WTC11 (cell line): Measurements from ENCODE around the gene SRPX2. TPM values are rescaled to one million over a fixed set of nuclear protein-coding genes. Genes with fewer than 3 reads are reported as not detected.

Experiments used
- ATAC-seq: fragments of 200-7000 bp; cut with Tn5 transposase; 2 replicates; pipeline ENCODE4 v1.10.0; 2021; ENCODE audit warnings: mild to moderate bottlenecking, moderate library complexity
- CTCF ChIA-PET: fragments of 300-600 bp; sonication (Branson Sonifier 250); formaldehyde crosslinking; loops from one replicate; lab custom pipeline; 2021; ENCODE audit warnings: antibody characterized with exemption; lab: Charles Lee
- POLR2A ChIA-PET: fragments of 350-600 bp; sonication (Branson Sonifier 250); formaldehyde crosslinking; loops from one replicate; lab custom pipeline; 2021; ENCODE audit warnings: antibody characterized with exemption; lab: Charles Lee
- DNase-seq: peaks from one replicate; pipeline ENCODE4 v3.0.0; 2021; ENCODE audit warnings: low spot score
- H3K27ac Mint-ChIP-seq: 2 replicates; pipeline ENCODE4 v1.8.0; 2021; ENCODE audit warnings: mixed read lengths
- H3K27me3 Mint-ChIP-seq: 2 replicates; pipeline ENCODE4 v1.8.0; 2021; ENCODE audit warnings: low read depth, mild to moderate bottlenecking, moderate library complexity, mixed read lengths
- H3K36me3 Mint-ChIP-seq: 2 replicates; pipeline ENCODE4 v1.8.0; 2021; ENCODE audit warnings: mixed read lengths
- H3K4me1 Mint-ChIP-seq: 2 replicates; pipeline ENCODE4 v1.8.0; 2022; ENCODE audit warnings: mixed read lengths
- H3K4me3 Mint-ChIP-seq: 2 replicates; pipeline ENCODE4 v1.8.0; 2021; ENCODE audit warnings: mild to moderate bottlenecking, moderate library complexity, mixed read lengths
- H3K9me3 Mint-ChIP-seq: 2 replicates; pipeline ENCODE4 v1.8.0; 2021; ENCODE audit warnings: mixed read lengths
- ATF1 ChIP-seq: sonication (generic); formaldehyde crosslinking; IDR thresholded peaks from 2 replicates; pipeline ENCODE4 v1.8.1; 2023; ENCODE audit warnings: mild to moderate bottlenecking, moderate library complexity, missing genetic modification reagents
- CDX4 ChIP-seq: fragments of 250-450 bp; sonication (Bioruptor Pico); IDR thresholded peaks from 2 replicates; pipeline ENCODE4 v1.9.0; 2021; ENCODE audit warnings: moderate library complexity, mild to moderate bottlenecking, inconsistent platforms, borderline replicate concordance
- E2F1 ChIP-seq: sonication (generic); formaldehyde crosslinking; IDR thresholded peaks from 2 replicates; pipeline ENCODE4 v1.8.0; 2022; ENCODE audit warnings: mild to moderate bottlenecking, missing genetic modification reagents
- E2F5 ChIP-seq: sonication (generic); formaldehyde crosslinking; IDR thresholded peaks from 2 replicates; pipeline ENCODE4 v1.8.1; 2022; ENCODE audit warnings: mild to moderate bottlenecking, moderate library complexity, missing genetic modification reagents
- ETV6 ChIP-seq: sonication (generic); formaldehyde crosslinking; IDR thresholded peaks from 2 replicates; pipeline ENCODE4 v1.8.1; 2022; ENCODE audit warnings: mild to moderate bottlenecking, missing genetic modification reagents
- FOXP4 ChIP-seq: sonication (generic); formaldehyde crosslinking; IDR thresholded peaks from 2 replicates; pipeline ENCODE4 v1.8.0; 2022; ENCODE audit warnings: mild to moderate bottlenecking, missing genetic modification reagents
- HMGA2 ChIP-seq: fragments of 250-450 bp; sonication (Bioruptor Pico); IDR thresholded peaks from 2 replicates; pipeline ENCODE4 v1.4.0; 2021; ENCODE audit warnings: mild to moderate bottlenecking, moderate library complexity
- HMGXB4 ChIP-seq: sonication (generic); formaldehyde crosslinking; IDR thresholded peaks from 2 replicates; pipeline ENCODE4 v1.8.1; 2023; ENCODE audit warnings: mild to moderate bottlenecking, moderate library complexity, missing genetic modification reagents
- MYBL2 ChIP-seq: sonication (generic); formaldehyde crosslinking; IDR thresholded peaks from 2 replicates; pipeline ENCODE4 v1.8.1; 2023; ENCODE audit warnings: mild to moderate bottlenecking, moderate library complexity, missing genetic modification reagents
- NFE2L1 ChIP-seq: sonication (generic); formaldehyde crosslinking; IDR thresholded peaks from 2 replicates; pipeline ENCODE4 v1.8.1; 2023; ENCODE audit warnings: missing genetic modification reagents
- OVOL2 ChIP-seq: fragments of 250-450 bp; sonication (Bioruptor Pico); IDR thresholded peaks from 2 replicates; pipeline ENCODE4 v1.9.0; 2021; ENCODE audit warnings: mild to moderate bottlenecking, borderline replicate concordance
- RELA ChIP-seq: sonication (generic); formaldehyde crosslinking; IDR thresholded peaks from 2 replicates; pipeline ENCODE4 v1.8.1; 2022; ENCODE audit warnings: missing genetic modification reagents, mild to moderate bottlenecking, borderline replicate concordance
- SP1 ChIP-seq: sonication (generic); formaldehyde crosslinking; conservative IDR thresholded peaks from 2 replicates; pipeline ENCODE4 v1.8.1; 2022; ENCODE audit warnings: missing genetic modification reagents
- TCF7 ChIP-seq: sonication (generic); formaldehyde crosslinking; IDR thresholded peaks from 2 replicates; pipeline ENCODE4 v1.8.0; 2022; ENCODE audit warnings: mild to moderate bottlenecking, low read depth, missing genetic modification reagents, moderate library complexity
- ZNF281 ChIP-seq: sonication (generic); formaldehyde crosslinking; IDR thresholded peaks from 2 replicates; pipeline ENCODE4 v1.8.0; 2023; ENCODE audit warnings: mild to moderate bottlenecking, missing genetic modification reagents
- ZNF671 ChIP-seq: fragments of 250-450 bp; sonication (Bioruptor Pico); IDR thresholded peaks from 2 replicates; pipeline ENCODE4 v1.8.0; 2021; ENCODE audit warnings: mild to moderate bottlenecking
- ZSCAN18 ChIP-seq: fragments of 250-450 bp; sonication (Bioruptor Pico); IDR thresholded peaks from 2 replicates; pipeline ENCODE4 v2.1.2; 2022; ENCODE audit warnings: mild to moderate bottlenecking, moderate library complexity
- total RNA-seq: library from RNA; stranded (reverse); gene quantifications from 3 replicates; pipeline ENCODE4 v1.2.3, GENCODE V29; 2021

SRPX2 gene
- total RNA-seq, 1 experiment from 2014 or later = 0.24 TPM

GRCh38 chrX:100625985-100626491 lies 18.0 kb upstream of the SRPX2 start (continued):
- TF ChIP-seq FOXP4 (CRISPR knock-in tag) (no peak), RELA (CRISPR knock-in tag) (no peak)

- ChIA-PET POLR2A (interaction anchor here (0.5 kb wide), 1 partner anchor 20 kb away, joined by 3 read pairs; no protein-coding TSS in a partner anchor), CTCF (interaction anchor here (3.0 kb wide), 1 partner anchor 20 kb away, joined by 19 read pairs; no protein-coding TSS in a partner anchor)
- Mint-ChIP-seq H3K27me3 (no peaks in the 10 kb centered on the region), H3K27ac (no peak overlapping the region), H3K9me3 (no peaks in the 10 kb centered on the region), H3K36me3 (peaks cover 27% of the 10 kb centered on the region), H3K4me1 (peaks cover 23% of the 10 kb centered on the region), H3K4me3 (peak overlapping the region; percentile 97)
- DNase-seq (no peak), ATAC-seq (no peak)
- no peak for TF ChIP-seq ZNF671 (CRISPR knock-in tag)
- TF ChIP-seq E2F1 (CRISPR knock-in tag) = no peak
- TF ChIP-seq HMGXB4 (CRISPR knock-in tag) = no peak
- TF ChIP-seq CDX4 (CRISPR knock-in tag) = no peak
- TF ChIP-seq ZSCAN18 = no peak
- no peak for TF ChIP-seq MYBL2 (CRISPR knock-in tag)
- TF ChIP-seq OVOL2 (CRISPR knock-in tag) = no peak
- TF ChIP-seq HMGA2 (CRISPR knock-in tag) = no peak
Measured at GRCh38 chrX:100635040-100635439, 9.0 kb upstream of the SRPX2 start.

GRCh38 chrX:100635989-100636320 lies 8.0 kb upstream of the SRPX2 start:
- H3K36me3 Mint-ChIP-seq = peaks cover 18% of the 10 kb centered on the region
- H3K4me1 Mint-ChIP-seq = peaks cover 23% of the 10 kb centered on the region
- no peaks in the 10 kb centered on the region for H3K9me3 Mint-ChIP-seq
- H3K27ac Mint-ChIP-seq = peak overlapping the region; percentile 99
- H3K4me3 Mint-ChIP-seq = peak overlapping the region; percentile 97
- peak; percentile 27; the same call in 1 of the 2 replicates for ATAC-seq
- no peaks in the 10 kb centered on the region for H3K27me3 Mint-ChIP-seq
- ChIA-PET CTCF (interaction anchor here (0.8 to 3.0 kb wide), 11 partner anchors 9 to 240 kb away, joined by 3 to 19 read pairs (median 4); no protein-coding TSS in a partner anchor), POLR2A (no interaction called here)
- DNase-seq = no peak
- TF ChIP-seq OVOL2 (CRISPR knock-in tag) (no peak), NFE2L1 (no peak), ZNF281 (CRISPR knock-in tag) (no peak), ATF1 (CRISPR knock-in tag) (no peak), SP1 (CRISPR knock-in tag) (no peak), E2F5 (CRISPR knock-in tag) (no peak), TCF7 (CRISPR knock-in tag) (no peak), E2F1 (CRISPR knock-in tag) (no peak), ETV6 (no peak)
